GM21737 (cell line): ENCODE measurements around the gene TANGO2.

Experiments
- ATAC-seq: cut with Tn5 transposase; IDR thresholded peaks from one replicate; pipeline ENCODE4 v1.9.1; 2021; ENCODE audit warnings: mild to moderate bottlenecking, moderate library complexity; ENCODE audit not compliant: unreplicated experiment

The TANGO2 gene

GRCh38 chr22:20039683-20040325 lies 18.9 kb downstream of the TANGO2 start:
- ATAC-seq = no peak

- ATAC-seq = no peak
Measured at GRCh38 chr22:20040327-20041200, 19.7 kb downstream of the TANGO2 start.

GRCh38 chr22:20043057-20043996 lies 22.4 kb downstream of the TANGO2 start:
- no peak for ATAC-seq

- no peak for ATAC-seq
Measured at GRCh38 chr22:20043997-20044342, 23.1 kb downstream of the TANGO2 start.

- ATAC-seq = no peak
Measured at GRCh38 chr22:20044495-20045151, 23.7 kb downstream of the TANGO2 start.

- no peak for ATAC-seq
Measured at GRCh38 chr22:20046730-20047129, 25.8 kb downstream of the TANGO2 start.

- ATAC-seq = no peak
Measured at GRCh38 chr22:20051927-20052308, 31.0 kb downstream of the TANGO2 start.

- no peak for ATAC-seq
Measured at GRCh38 chr22:20052309-20053259, 31.7 kb downstream of the TANGO2 start.

- no peak for ATAC-seq
Measured at GRCh38 chr22:20053407-20054033, 32.6 kb downstream of the TANGO2 start.

- no peak for ATAC-seq
Measured at GRCh38 chr22:20054034-20054427, 33.1 kb downstream of the TANGO2 start.

GRCh38 chr22:20054485-20054884 lies 33.6 kb downstream of the TANGO2 start:
- ATAC-seq = no peak

GRCh38 chr22:20055144-20055543 lies 34.2 kb downstream of the TANGO2 start:
- ATAC-seq = no peak

- ATAC-seq = no peak
Measured at GRCh38 chr22:20055654-20056053, 34.7 kb downstream of the TANGO2 start.

GRCh38 chr22:20056161-20056560 lies 35.3 kb downstream of the TANGO2 start:
- no peak for ATAC-seq

- ATAC-seq = no peak
Measured at GRCh38 chr22:20056696-20057386, 35.9 kb downstream of the TANGO2 start.

GRCh38 chr22:20057596-20058268 lies 36.8 kb downstream of the TANGO2 start:
- no peak for ATAC-seq

GRCh38 chr22:20058989-20059770 lies 38.3 kb downstream of the TANGO2 start:
- no peak for ATAC-seq
